Measurements from ENCODE around the gene MSL3. TPM values are rescaled to one million over a fixed set of nuclear protein-coding genes. Genes with fewer than 3 reads are reported as not detected.

MSL3 gene
- total and polyA plus RNA-seq, 2 donors (not counting 3 experiments of a cell fraction or from before 2014, with no cell fraction given): 54.2 to 58.7 TPM

GRCh38 chrX:11789809-11790208 lies 31.8 kb downstream of the MSL3 start:
- Histone ChIP-seq H3K4me2 (ENCODE audit: insufficient read depth, low read length) (no peak overlapping the region), H3K4me3 (replicated peaks in 1 of 3; ENCODE audit: insufficient read depth in 1 of 3, low read depth in 1 of 3, low read length in 3 of 3) (no peak overlapping the region), H3K9me1 (replicated peaks; ENCODE audit: control insufficient read depth, extremely low read depth, insufficient read depth, low read length) (no peaks in the 10 kb centered on the region), H3K4me1 (ENCODE audit: control insufficient read depth, extremely low read depth, insufficient read depth, low read length) (no peaks in the 10 kb centered on the region), H3K27ac (ENCODE audit: insufficient read depth, low read depth, low read length) (no peak overlapping the region), H3K9me3 (replicated peaks; ENCODE audit: control insufficient read depth, insufficient read depth, low read length) (no peaks in the 10 kb centered on the region), H4K20me1 (replicated peaks; ENCODE audit: control insufficient read depth, extremely low read depth, insufficient read depth, low read length) (no peaks in the 10 kb centered on the region), H2AFZ (ENCODE audit: low read depth, low read length) (no peak overlapping the region), H3K27me3 (ENCODE audit: control insufficient read depth in 2 of 2, insufficient read depth in 2 of 2, low read length in 2 of 2) (no peaks in the 10 kb centered on the region), H3K79me2 (ENCODE audit: control insufficient read depth, insufficient read depth, low read length) (no peaks in the 10 kb centered on the region), H3K36me3 (ENCODE audit: control insufficient read depth in 2 of 2, extremely low read depth in 1 of 2, insufficient read depth in 2 of 2, low read length in 2 of 2) (no peaks in the 10 kb centered on the region), H3K9ac (replicated peaks; ENCODE audit: extremely low read depth, insufficient read depth, low read length) (no peak overlapping the region)
- no peak for FAIRE-seq
- dilution Hi-C loops (cut with MboI; ENCODE audit: extremely low pct_ligation_motif_present, low sequenced_read_pairs) (no loop called here), intact Hi-C loops (cut with micrococcal nuclease) (loop anchor here (10.0 kb wide), 1 partner anchor 235 kb away; no protein-coding TSS in a partner anchor)
- POLR2A ChIA-PET: no interaction called here
- TF ChIP-seq POLR2A (IDR thresholded peaks at IDR 0.05; ENCODE audit: low read depth, low read length) (no peak), FOS (IDR thresholded peaks at IDR 0.05; ENCODE audit: borderline replicate concordance, insufficient read depth, low read length) (no peak), CTCF (IDR thresholded peaks at IDR 0.05; ENCODE audit: extremely low read depth in 1 of 2, insufficient read depth in 1 of 2, low read depth in 1 of 2, low read length in 2 of 2) (no peak), POLR2AphosphoS5 (IDR thresholded peaks at IDR 0.05; ENCODE audit: insufficient read depth, low read depth, low read length) (no peak), JUN (IDR thresholded peaks at IDR 0.05; ENCODE audit: borderline replicate concordance, insufficient read depth, insufficient read length, low read depth) (no peak), MYC (IDR thresholded peaks at IDR 0.05; ENCODE audit: low read depth, low read length) (no peak), EZH2 (IDR thresholded peaks at IDR 0.05; ENCODE audit: borderline replicate concordance, low read depth, low read length, severe bottlenecking) (no peak), MAX (IDR thresholded peaks at IDR 0.05; ENCODE audit: insufficient read depth, insufficient read length) (no peak), GATA2 (IDR thresholded peaks at IDR 0.05; ENCODE audit: insufficient read depth, insufficient read length, low read depth, low read length) (no peak)
- BruUV-seq (replicated peaks): no TSS peak
- DNase-seq (ENCODE audit: low read depth, low spot score): no peak
- CTCF ChIA-PET: no interaction called here

Data from endothelial cell of umbilical vein (primary cell).